ENCODE results near the gene LRTM2.

Gene LRTM2

GRCh38 chr12:1830981-1831963 lies 10.9 kb downstream of the LRTM2 start:
- DNase-seq: peak; percentile 42

DNA sequence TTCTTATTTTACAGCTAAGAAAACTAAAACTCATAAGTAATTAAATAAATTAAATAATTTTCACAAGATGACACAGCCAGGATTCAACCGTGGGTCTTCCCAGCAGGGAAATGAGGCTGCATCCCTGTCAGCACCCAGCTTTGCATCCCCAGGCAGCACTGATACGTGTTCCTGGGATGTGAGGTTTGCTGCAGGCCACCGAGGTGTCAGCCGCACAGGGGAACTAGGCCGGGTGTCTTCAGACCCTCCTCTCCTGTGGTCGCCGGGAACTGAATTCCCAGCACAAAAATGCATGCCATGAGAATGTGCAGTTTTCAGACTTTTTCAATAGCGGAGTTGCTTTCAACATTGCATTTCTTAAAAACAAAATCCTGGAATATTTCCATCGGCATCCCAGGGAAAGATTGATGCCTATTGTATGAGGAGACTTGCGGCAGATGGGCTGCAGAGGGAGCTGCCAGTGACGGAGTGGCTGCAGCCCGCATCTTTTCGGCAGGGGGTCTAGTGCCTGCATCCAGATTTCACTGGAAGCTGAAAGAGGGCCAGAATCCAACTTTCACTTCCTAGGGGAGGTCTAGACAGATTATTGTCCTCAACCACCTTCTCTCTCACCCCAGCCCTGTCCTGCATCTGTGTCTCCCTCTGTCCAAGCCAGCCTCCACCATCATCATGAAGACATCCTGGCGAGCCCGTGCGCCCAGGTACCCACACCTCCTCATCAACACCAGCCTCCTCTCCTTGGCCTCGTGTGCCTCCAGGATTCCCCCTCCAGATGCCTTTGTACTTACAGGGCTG lies 12.6 kb downstream of the LRTM2 start:
- DNase-seq: no peak

GRCh38 chr12:1833596-1834028 lies 13.2 kb downstream of the LRTM2 start:
- DNase-seq: no peak

DNA sequence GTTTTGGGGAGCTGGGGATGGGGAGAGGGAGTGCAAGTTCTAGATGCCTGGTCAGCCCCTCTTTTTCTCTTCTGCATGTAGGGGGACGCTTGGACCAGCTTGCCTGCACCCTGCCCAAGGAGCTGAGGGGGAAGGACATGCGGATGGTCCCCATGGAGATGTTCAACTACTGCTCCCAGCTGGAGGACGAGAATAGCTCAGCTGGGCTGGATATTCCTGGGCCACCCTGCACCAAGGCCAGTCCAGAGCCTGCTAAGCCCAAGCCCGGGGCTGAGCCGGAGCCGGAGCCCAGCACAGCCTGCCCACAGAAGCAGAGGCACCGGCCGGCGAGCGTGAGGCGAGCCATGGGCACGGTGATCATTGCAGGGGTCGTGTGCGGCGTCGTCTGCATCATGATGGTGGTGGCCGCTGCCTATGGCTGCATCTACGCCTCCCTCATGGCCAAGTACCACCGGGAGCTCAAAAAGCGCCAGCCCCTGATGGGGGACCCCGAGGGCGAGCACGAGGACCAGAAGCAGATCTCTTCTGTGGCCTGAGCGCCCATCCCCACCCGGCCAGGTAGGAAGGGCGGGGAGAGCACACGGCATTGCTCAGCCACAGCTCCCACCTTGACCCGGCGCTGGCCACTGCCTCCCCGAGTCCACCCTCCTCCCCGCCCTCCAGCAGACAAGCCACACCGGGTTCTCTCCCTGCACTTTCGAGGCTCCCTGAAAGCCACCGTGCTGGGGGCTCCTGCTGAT lies 14.0 kb downstream of the LRTM2 start:
- DNase-seq: no peak

- DNase-seq: no peak
Observed at GRCh38 chr12:1835211-1836131, 15.1 kb downstream of the LRTM2 start.

GRCh38 chr12:1836241-1836803 lies 16.0 kb downstream of the LRTM2 start:
- DNase-seq: no peak

GRCh38 chr12:1836854-1837421 lies 16.6 kb downstream of the LRTM2 start:
- no peak for DNase-seq

- no peak for DNase-seq
Observed at GRCh38 chr12:1837541-1838204, 17.3 kb downstream of the LRTM2 start.

DNA sequence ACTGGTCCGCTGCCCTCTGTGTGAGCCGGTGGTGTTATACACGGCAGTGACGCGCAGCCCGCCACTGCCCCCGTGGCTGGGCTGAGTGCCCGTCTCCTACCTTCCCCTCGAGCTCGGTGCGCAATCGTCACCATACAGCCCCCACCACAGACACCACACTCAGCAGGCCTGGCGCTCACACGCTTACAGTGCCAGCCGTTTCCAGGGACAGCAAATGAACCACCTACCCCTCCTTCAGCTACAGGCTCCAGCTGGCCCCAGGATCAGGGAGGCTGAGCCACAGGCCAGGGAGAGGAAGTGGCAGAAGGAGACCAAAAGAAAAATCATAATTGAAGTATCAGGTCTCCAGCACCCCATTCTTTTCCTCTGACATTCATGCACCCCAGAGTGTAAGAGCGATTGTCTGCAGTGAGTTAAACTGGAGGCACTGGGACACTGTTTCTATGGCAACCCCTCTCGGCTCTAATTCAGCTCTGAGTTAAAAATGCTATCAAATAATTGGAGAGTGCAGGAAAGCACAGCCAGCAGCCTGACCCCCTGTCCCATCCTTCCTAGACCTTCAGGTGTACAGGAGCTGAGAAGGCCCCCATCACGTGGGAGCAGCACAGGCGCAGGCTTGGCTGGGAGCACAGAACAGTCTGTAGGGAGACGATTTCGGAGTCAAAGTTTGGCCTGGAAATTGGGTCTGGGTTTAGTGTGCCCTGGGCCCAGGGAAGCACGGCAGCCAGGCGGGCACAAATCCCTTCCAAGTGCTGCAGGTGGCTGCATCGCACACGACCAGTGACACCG lies 18.0 kb downstream of the LRTM2 start:
- no peak for DNase-seq

DNA sequence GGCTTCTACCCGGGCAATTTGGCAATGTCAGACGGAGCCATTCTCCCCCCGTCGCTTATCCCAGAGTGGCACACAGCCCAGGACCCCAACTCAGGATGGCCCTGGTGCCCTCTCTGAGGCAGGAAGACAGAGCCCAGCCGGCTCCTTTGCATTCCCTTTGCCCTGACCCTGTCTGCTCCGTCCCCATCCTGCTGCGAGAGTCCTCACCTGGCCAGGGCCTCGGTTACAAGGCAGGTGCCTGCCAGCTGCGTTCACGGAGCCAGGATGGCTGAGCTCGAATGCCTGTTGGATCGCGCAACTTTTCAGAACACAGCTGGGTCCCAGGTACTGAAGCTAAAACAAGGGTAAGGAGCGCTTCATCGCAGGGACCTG lies 18.6 kb downstream of the LRTM2 start:
- no peak for DNase-seq

GRCh38 chr12:1839464-1839863 lies 19.1 kb downstream of the LRTM2 start:
- no peak for DNase-seq

DNA sequence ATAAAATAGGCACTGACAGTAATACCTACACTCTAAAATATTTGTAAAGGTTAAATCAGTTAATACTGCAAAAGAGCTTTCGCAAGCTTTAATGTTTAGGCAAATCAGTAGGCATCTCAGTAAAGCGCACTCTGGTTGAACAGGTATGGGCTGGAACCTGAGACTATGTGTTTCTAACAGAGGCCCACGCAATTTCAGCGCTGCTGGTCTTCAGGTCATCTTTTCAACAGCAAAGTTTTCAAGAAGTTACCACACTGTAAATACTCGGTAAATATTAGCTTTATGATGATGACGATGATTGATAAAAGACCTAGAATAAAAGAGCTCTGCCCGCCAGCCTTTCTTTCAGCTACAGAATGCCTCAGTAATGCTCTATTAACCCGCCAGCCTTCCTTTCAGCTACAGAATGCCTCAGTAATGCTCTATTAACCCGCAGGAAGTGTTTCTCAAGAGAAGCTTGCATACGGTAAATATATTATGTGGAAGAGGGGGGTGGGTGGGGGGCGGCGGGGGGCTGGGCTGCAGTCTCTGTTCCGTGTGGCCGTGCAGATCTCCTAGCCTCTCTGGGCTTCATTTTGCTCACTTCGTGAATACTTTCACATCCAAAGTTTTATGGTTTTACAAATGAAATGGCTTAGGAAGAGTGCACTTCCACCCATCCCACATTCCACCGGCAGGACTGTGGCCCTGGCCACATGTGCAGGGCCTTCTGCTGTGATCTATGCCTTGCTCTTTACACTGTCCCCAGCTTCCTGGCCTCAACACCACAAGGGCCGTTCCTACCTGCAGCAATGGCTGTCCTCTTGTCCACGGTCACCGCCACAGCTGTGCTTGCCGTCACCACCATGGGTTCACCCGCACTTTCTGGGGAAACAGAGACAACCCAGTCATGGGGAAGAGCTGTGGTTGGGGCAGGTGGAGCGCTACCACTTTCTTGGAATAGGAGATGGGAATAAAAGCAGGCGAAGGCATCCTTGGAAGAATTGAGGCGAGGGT lies 19.9 kb downstream of the LRTM2 start:
- DNase-seq: no peak

- DNase-seq: no peak
Observed at GRCh38 chr12:1840981-1841425, 20.6 kb downstream of the LRTM2 start.

DNA sequence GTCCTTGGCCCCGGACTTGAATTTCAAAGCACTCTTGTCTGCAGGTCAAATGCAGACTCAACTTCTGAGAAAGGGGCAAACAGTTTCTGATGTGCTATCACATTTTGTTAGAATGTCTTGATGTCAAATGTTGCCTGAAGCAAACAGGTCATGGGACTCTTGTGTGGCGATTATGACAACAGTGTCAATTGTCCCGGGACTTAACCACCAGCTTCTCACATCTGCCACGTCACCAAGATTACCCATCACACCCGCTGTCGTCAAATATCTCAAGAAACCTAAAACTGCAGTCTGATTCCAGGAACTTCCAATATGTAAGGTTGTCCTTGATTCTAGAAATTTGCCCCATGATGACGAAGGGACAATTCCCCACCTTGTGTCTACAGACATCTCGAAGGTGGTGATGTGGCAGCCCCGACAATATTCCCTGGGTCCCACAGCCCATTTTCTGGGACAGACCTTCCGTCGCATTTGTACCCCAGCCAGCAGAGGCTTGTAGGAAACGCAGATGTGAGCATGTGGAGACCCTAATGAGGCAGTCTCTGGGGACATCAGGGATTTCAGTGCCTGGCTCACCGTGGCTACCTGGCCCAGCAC lies 21.3 kb downstream of the LRTM2 start:
- no peak for DNase-seq

DNA sequence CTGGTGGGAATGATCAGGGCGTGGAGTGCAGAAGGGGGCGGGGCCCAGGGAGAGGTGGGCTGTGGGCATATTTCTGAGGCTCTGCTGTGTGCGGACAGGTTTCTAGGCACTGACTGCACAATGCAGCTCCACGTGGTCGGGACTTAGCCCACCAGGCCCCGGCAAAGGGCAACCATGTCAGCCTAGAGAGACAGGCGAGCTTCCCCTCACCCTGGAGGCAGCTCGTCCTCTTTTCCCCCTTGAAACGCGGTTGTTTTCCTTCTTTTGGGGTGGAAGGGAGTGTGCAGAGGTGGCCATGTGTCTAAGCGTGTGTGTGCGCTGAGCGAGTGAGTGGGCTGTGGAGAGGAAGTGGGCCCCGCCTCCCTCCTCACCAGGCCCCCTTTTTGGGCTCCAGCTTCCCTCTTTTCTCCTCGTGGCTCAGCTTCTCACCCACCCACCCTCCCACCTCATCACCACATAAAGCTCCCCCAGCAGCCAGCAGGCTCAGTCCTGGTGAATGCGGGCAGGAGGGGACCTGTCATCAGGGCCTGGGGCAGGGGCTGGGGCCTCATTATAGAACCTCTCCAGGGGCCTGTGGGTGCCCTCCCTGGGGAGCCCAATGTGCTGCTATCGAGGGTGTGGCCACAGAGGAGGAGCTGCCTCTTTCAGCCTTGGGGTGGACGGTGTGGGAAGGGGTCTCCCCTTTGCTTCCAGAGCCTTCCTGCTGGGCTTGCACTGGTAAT lies 22.0 kb downstream of the LRTM2 start:
- DNase-seq: no peak

- no peak for DNase-seq
Observed at GRCh38 chr12:1842905-1843640, 22.7 kb downstream of the LRTM2 start.

DNA sequence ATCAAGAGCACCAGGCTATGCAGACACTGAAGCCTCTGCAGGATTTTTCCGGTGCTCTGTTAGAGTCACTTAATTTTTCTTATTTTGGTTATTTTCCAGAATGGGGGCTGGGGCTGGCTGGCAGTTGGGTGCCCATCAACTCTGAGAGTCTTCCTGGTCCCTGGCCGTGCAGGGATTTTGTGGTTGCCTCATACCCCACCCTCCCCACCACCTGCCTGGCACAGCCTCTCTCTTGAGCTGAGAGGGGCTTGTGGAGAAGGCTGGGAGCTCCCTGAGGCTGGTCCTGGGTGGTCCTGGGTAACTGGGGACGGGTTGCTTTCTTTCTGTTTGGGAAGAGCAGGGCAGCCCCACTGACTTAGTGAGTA lies 23.3 kb downstream of the LRTM2 start:
- no peak for DNase-seq

All from stimulated activated CD8-positive, alpha-beta memory T cell treated with anti-CD3 and anti-CD28 coated beads, Interleukin-4, amount 100 ng/mL, for 48 hours (primary cell).